Adrenal gland (tissue), 12 donors: ENCODE results near the gene GNAQ. TPM values are rescaled to one million over a fixed set of nuclear protein-coding genes. Genes with fewer than 3 reads are reported as not detected.

Experiments
- DNase-seq, 7 donors: peaks; one replicate each; pipeline ENCODE4 v3.0.0-alpha.2; 2019 to 2020
- H3K27ac ChIP-seq, 5 donors: fragments of 200-600 bp; sonication (generic) in 4 of 5; 1 replicate in 3 of 5; 2 replicates in 2 of 5; pipeline versions ENCODE4 v1.5.1 to v1.8.0; 2016 to 2020; ENCODE audit warnings: mild to moderate bottlenecking in 1 of 5
- H3K27me3 ChIP-seq: fragments of 200-600 bp; 2 replicates; pipeline ENCODE4 v1.8.0; 2021
- H3K36me3 ChIP-seq, 2 donors: fragments of 200-600 bp; replicated peaks in 1 of 2; 1 replicate in 1 of 2; 2 replicates in 1 of 2; pipeline versions ENCODE4 v1.5.1 to v1.8.0; 2018 to 2022
- H3K4me1 ChIP-seq, 2 donors: fragments of 200-600 bp; replicated peaks in 1 of 2; 1 replicate in 1 of 2; 2 replicates in 1 of 2; pipeline versions ENCODE4 v1.5.1 to v1.8.0; 2018 to 2021
- H3K4me3 ChIP-seq, 4 donors: fragments of 200-600 bp; sonication (generic) in 3 of 4; one replicate each; pipeline ENCODE4 v1.5.1; 2016 to 2018
- H3K9me3 ChIP-seq, 3 donors: fragments of 200-600 bp; sonication (generic) in 1 of 3; replicated peaks in 1 of 3; 1 replicate in 2 of 3; 2 replicates in 1 of 3; pipeline versions ENCODE4 v1.5.1 to v1.8.0; 2016 to 2021
- CTCF ChIP-seq, 6 experiments: fragments of 450-650 bp in 4 of 6; fragments of 200-600 bp in 2 of 6; sonication (generic) in 1 of 6; IDR thresholded peaks; 1 replicate in 5 of 6; 2 replicates in 1 of 6; pipeline versions ENCODE4 v1.5.1 to v1.8.0; 2016 to 2021; ENCODE audit warnings: antibody characterized with exemption in 6 of 6, mild to moderate bottlenecking in 2 of 6, moderate library complexity in 1 of 6
- POLR2A ChIP-seq, 2 donors: fragments of 450-650 bp; IDR thresholded peaks; one replicate each; pipeline ENCODE4 v1.6.1; 2017; ENCODE audit warnings: antibody characterized with exemption in 2 of 2, mild to moderate bottlenecking in 2 of 2, moderate library complexity in 1 of 2
- WGBS, 4 donors: extraction: QIAGEN DNeasy Blood & Tissue Kit in 2 of 4; methylation state at CpG; one replicate each; pipeline versions ENCODE4 v1.1.5 to v1.1.7; 2013 to 2017; 5-methylcytosine and 5-hydroxymethylcytosine counted together
- intact Hi-C, 2 donors: fragments of 100-400 bp; cut with DNase I; formaldehyde crosslinking; loops; one replicate each; pipeline versions ENCODE4 v1.14.1 to v1.15.0; 2022 to 2023
- polyA plus RNA-seq, 3 donors: library from polyadenylated mRNA; stranded (reverse); fragments of 200-250 nt in 2 of 3; fragments of 350-450 nt in 1 of 3; fragmentation: Illumina TruSeq in 1 of 3; extraction: RNeasy Lipid Tissue Mini Kit (QIAGEN cat#74804) in 1 of 3; gene quantifications; one replicate each; pipeline ENCODE4 v1.2.3, GENCODE V29; 2013 to 2014
- total RNA-seq, 9 donors: library from RNA; depleted of rRNA in 4 of 9; stranded (reverse); fragments of >200 nt in 4 of 9; fragments of 120-200 nt in 1 of 9; fragmentation: NEBNext Ultra II Directional in 1 of 9; extraction: Animal tissue kit (Norgen Biotek cat#: 25700) in 1 of 9; gene quantifications; one replicate each; pipeline versions ENCODE4 v1.1.0 to v1.2.4, GENCODE V29; 2013 to 2023
- donor health status: healthy with polysubstance abuse.
- donor health status: Bipolar disorder and iron deficiency.
- donor health status: DM: yes; HTN: yes; CAD: no.
- donor health status: DM: no; HTN: no; CAD: no.
- donor health status: DM: no; HTN: no; CAD: no.
- donor health status: DM: yes; HTN: yes; CAD: no.

GNAQ gene
- total and polyA plus RNA-seq, 12 donors, result 15.8 to 71.7 (median 45.1) TPM

- DNase-seq, result peak in 1 of 7 donors; percentile 2
- no peaks in the 10 kb centered on the region for H3K4me1 ChIP-seq
- H3K36me3 ChIP-seq, result no peaks in the 10 kb centered on the region
- WGBS, 4 donors, result 73 to 81% (median 76%) methylated on average over 8 to 10 of the region's 10 CpGs
- no peak overlapping the region for H3K4me3 ChIP-seq
- H3K27me3 ChIP-seq, result no peaks in the 10 kb centered on the region
- H3K27ac ChIP-seq, result peak overlapping the region in 1 of 5 donors; percentile 38
- intact Hi-C loops, result no loop called here
- TF ChIP-seq CTCF (IDR thresholded peaks at IDR 0.05) (no peak), POLR2A (IDR thresholded peaks at IDR 0.05) (no peak)
- no peaks in the 10 kb centered on the region for H3K9me3 ChIP-seq
Measured at GRCh38 chr9:77673941-77674791, 357.4 kb downstream of the GNAQ start.

- WGBS, 4 donors, result 56 to 68% (median 59%) methylated on average over 4 of the region's 4 CpGs
- Histone ChIP-seq H3K4me1 (no peaks in the 10 kb centered on the region), H3K27ac (no peak overlapping the region), H3K27me3 (no peaks in the 10 kb centered on the region), H3K36me3 (no peaks in the 10 kb centered on the region), H3K4me3 (no peak overlapping the region), H3K9me3 (no peaks in the 10 kb centered on the region)
- TF ChIP-seq POLR2A (IDR thresholded peaks at IDR 0.05) (no peak), CTCF (IDR thresholded peaks at IDR 0.05) (no peak)
- intact Hi-C loops, result no loop called here
- no peak for DNase-seq
Measured at GRCh38 chr9:77672183-77672582, 359.4 kb downstream of the GNAQ start.

- WGBS, 4 donors, result 89 to 100% (median 91%) methylated on average over 1 of the region's 1 CpG
- peaks cover 0 to 5% (median 0%) of the 10 kb centered on the region in 3 donors for H3K9me3 ChIP-seq
- DNase-seq, result no peak
- no peak overlapping the region for H3K27ac ChIP-seq
- intact Hi-C loops, result no loop called here
- TF ChIP-seq POLR2A (IDR thresholded peaks at IDR 0.05) (no peak), CTCF (IDR thresholded peaks at IDR 0.05) (no peak)
- H3K4me3 ChIP-seq, result no peak overlapping the region
- H3K27me3 ChIP-seq, result no peaks in the 10 kb centered on the region
- no peaks in the 10 kb centered on the region for H3K36me3 ChIP-seq
- no peaks in the 10 kb centered on the region for H3K4me1 ChIP-seq
Measured at GRCh38 chr9:77667151-77667550, 364.5 kb downstream of the GNAQ start.

Other genes with a start within 250 kb of the GNAQ start
- gene CEP78, start 204.3 kb upstream of the GNAQ start, total RNA-seq, result 10 to 100 TPM in 6 of 9 donors, 1 to 10 TPM in 3; 8.4 to 18.5 (median 11.5) TPM
- 1 to 10 TPM; 5.5 to 9.0 (median 6.5) TPM for gene CEP78, start 204.3 kb upstream of the GNAQ start, polyA plus RNA-seq